Stimulated activated CD4-positive, alpha-beta T cell treated with anti-CD3 and anti-CD28 coated beads, Interleukin-2, amount 100 ng/mL, for 48 hours (primary cell): Measurements from ENCODE around the gene ZFHX3.

Experiments
- DNase-seq, 2 donors: peaks; one replicate each; pipeline ENCODE4 v3.0.0-alpha.2; 2020

Gene ZFHX3

GRCh38 chr16:72924537-72924926 lies 123.4 kb downstream of the ZFHX3 start:
- no peak for DNase-seq

GRCh38 chr16:72923757-72924156 lies 124.2 kb downstream of the ZFHX3 start:
- DNase-seq, result no peak

GRCh38 chr16:72922714-72923113 lies 125.2 kb downstream of the ZFHX3 start:
- DNase-seq, result no peak

GRCh38 chr16:72921620-72922019 lies 126.3 kb downstream of the ZFHX3 start:
- DNase-seq, result no peak

- DNase-seq, result no peak
Measured at GRCh38 chr16:72921106-72921505, 126.8 kb downstream of the ZFHX3 start.

- no peak for DNase-seq
Measured at GRCh38 chr16:72917051-72917450, 130.9 kb downstream of the ZFHX3 start.

- DNase-seq, result no peak
Measured at GRCh38 chr16:72915331-72915730, 132.6 kb downstream of the ZFHX3 start.

GRCh38 chr16:72913551-72913950 lies 134.4 kb downstream of the ZFHX3 start:
- no peak for DNase-seq

- DNase-seq, result no peak
Measured at GRCh38 chr16:72911971-72912370, 136.0 kb downstream of the ZFHX3 start.

GRCh38 chr16:72910875-72911274 lies 137.1 kb downstream of the ZFHX3 start:
- DNase-seq, result no peak

GRCh38 chr16:72910381-72910780 lies 137.5 kb downstream of the ZFHX3 start:
- no peak for DNase-seq

- DNase-seq, result no peak
Measured at GRCh38 chr16:72909196-72909595, 138.7 kb downstream of the ZFHX3 start.

- no peak for DNase-seq
Measured at GRCh38 chr16:72908362-72909167, 139.4 kb downstream of the ZFHX3 start.

- DNase-seq, result no peak
Measured at GRCh38 chr16:72905581-72905980, 142.3 kb downstream of the ZFHX3 start.

- DNase-seq, result no peak
Measured at GRCh38 chr16:72903176-72903575, 144.8 kb downstream of the ZFHX3 start.

- DNase-seq, result no peak
Measured at GRCh38 chr16:72902206-72902605, 145.7 kb downstream of the ZFHX3 start.

- DNase-seq, result no peak
Measured at GRCh38 chr16:72901000-72901627, 146.8 kb downstream of the ZFHX3 start.

GRCh38 chr16:72898216-72898825 lies 149.6 kb downstream of the ZFHX3 start:
- DNase-seq, result no peak

- no peak for DNase-seq
Measured at GRCh38 chr16:72897707-72898106, 150.2 kb downstream of the ZFHX3 start.

GRCh38 chr16:72896485-72897118 lies 151.3 kb downstream of the ZFHX3 start:
- DNase-seq, result no peak

- DNase-seq, result no peak
Measured at GRCh38 chr16:72895951-72896350, 152.0 kb downstream of the ZFHX3 start.

GRCh38 chr16:72894293-72895151 lies 153.4 kb downstream of the ZFHX3 start:
- DNase-seq, result no peak
